IPS-15b (cell line): ENCODE results near the gene ZNF37A.
"Not testable (repeated sequence)": the region's sequence is repeated elsewhere in the genome, so short reads cannot be mapped to it uniquely, and the experiment has no call there.

ENCODE experiments used
- H3K27me3 ChIP-seq: one replicate; pipeline ENCODE4 v1.6.1; 2013; ENCODE audit warnings: low read length; ENCODE audit not compliant: control insufficient read depth, insufficient read depth
- H3K36me3 ChIP-seq: one replicate; pipeline ENCODE4 v1.6.1; 2013; ENCODE audit warnings: low read length; ENCODE audit not compliant: control insufficient read depth, insufficient read depth
- H3K4me1 ChIP-seq: one replicate; pipeline ENCODE4 v1.6.1; 2013; ENCODE audit warnings: mild to moderate bottlenecking, low read length; ENCODE audit not compliant: control insufficient read depth, insufficient read depth
- H3K4me3 ChIP-seq: one replicate; pipeline ENCODE4 v1.5.1; 2013; ENCODE audit warnings: low read depth, low read length
- H3K9ac ChIP-seq: one replicate; pipeline ENCODE4 v1.6.1; 2013; ENCODE audit warnings: low read depth, mild to moderate bottlenecking, low read length
- H3K9me3 ChIP-seq: one replicate; pipeline ENCODE4 v1.6.1; 2013; ENCODE audit warnings: mild to moderate bottlenecking, low read length; ENCODE audit not compliant: control insufficient read depth, insufficient read depth

Gene ZNF37A

GRCh38 chr10:38094158-38094926 is at the start of gene ZNF37A:
ZNF37A (plus strand) TSS chr10:38094337; CDS start chr10:38096618, 2,281 bp downstream.
- H3K4me3 ChIP-seq: peak within 1 kb of the TSS; percentile 58
- H3K36me3 ChIP-seq: peaks cover 2% of the 10 kb centered on the region
- no peaks in the 10 kb centered on the region for H3K4me1 ChIP-seq
- no peak within 1 kb of the TSS for H3K9ac ChIP-seq
- peaks cover 11% of the 10 kb centered on the region for H3K9me3 ChIP-seq
- no peaks in the 10 kb centered on the region for H3K27me3 ChIP-seq

DNA sequence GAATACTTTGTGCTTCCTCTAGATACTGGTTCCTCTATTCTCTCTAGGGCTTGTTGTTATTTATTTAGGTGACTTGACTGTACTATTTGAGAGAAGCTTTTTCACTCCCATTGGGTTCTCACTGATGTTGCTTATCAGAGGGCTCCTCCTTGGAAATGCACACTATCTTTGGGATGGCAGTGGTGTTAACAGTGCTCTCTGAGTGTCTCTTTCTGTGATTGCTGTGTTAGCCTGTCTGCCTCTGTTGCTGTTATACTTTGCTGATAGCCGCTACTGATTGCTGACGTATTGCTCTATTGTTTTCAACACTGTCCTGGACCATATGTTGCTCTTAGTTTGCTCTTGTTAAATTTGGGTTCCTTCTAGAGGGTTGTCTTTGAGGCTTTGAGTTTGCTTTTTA is 49.0 kb upstream of the ZNF37A start:
- no peak overlapping the region for H3K9ac ChIP-seq
- H3K4me3 ChIP-seq: no peak overlapping the region
- H3K4me1 ChIP-seq: no peaks in the 10 kb centered on the region
- no peaks in the 10 kb centered on the region for H3K27me3 ChIP-seq
- peaks cover 2% of the 10 kb centered on the region for H3K36me3 ChIP-seq
- H3K9me3 ChIP-seq: no peaks in the 10 kb centered on the region

GRCh38 chr10:38047666-38048065 is 46.5 kb upstream of the ZNF37A start:
- Histone ChIP-seq H3K9me3 (no peaks in the 10 kb centered on the region), H3K36me3 (peaks cover 2% of the 10 kb centered on the region), H3K27me3 (no peaks in the 10 kb centered on the region), H3K9ac (no peak overlapping the region), H3K4me3 (no peak overlapping the region), H3K4me1 (no peaks in the 10 kb centered on the region)

GRCh38 chr10:38050212-38050611 is 43.9 kb upstream of the ZNF37A start:
- no peaks in the 10 kb centered on the region for H3K4me1 ChIP-seq
- no peak overlapping the region for H3K9ac ChIP-seq
- peaks cover 12% of the 10 kb centered on the region for H3K9me3 ChIP-seq
- no peak overlapping the region for H3K4me3 ChIP-seq
- no peaks in the 10 kb centered on the region for H3K27me3 ChIP-seq
- H3K36me3 ChIP-seq: peaks cover 2% of the 10 kb centered on the region

DNA sequence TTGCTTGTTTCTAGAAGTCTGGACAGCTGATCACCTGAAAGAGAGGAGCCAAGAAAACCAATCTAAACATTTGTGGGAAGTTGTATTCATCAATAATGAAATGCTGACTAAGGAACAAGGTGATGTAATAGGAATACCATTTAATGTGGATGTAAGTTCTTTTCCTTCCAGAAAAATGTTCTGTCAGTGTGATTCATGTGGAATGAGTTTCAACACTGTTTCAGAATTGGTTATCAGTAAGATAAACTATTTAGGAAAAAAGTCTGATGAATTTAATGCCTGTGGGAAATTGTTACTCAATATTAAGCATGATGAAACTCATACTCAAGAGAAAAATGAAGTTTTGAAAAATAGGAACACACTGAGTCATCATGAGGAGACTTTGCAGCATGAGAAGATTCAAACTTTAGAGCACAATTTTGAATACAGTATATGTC is 39.8 kb upstream of the ZNF37A start:
- no peaks in the 10 kb centered on the region for H3K27me3 ChIP-seq
- H3K9ac ChIP-seq: no peak overlapping the region
- no peaks in the 10 kb centered on the region for H3K4me1 ChIP-seq
- peaks cover 24% of the 10 kb centered on the region for H3K9me3 ChIP-seq
- H3K4me3 ChIP-seq: no peak overlapping the region
- peaks cover 2% of the 10 kb centered on the region for H3K36me3 ChIP-seq

GRCh38 chr10:38055274-38055894 is 38.8 kb upstream of the ZNF37A start:
- not testable (repeated sequence) for H3K27me3 ChIP-seq, H3K9ac ChIP-seq, H3K4me3 ChIP-seq, H3K4me1 ChIP-seq, H3K36me3 ChIP-seq
- H3K9me3 ChIP-seq: peaks cover 24% of the 10 kb centered on the region

- not testable (repeated sequence) for H3K4me1 ChIP-seq, H3K36me3 ChIP-seq, H3K27me3 ChIP-seq, H3K4me3 ChIP-seq, H3K9ac ChIP-seq
- H3K9me3 ChIP-seq: peaks cover 18% of the 10 kb centered on the region
These were observed 24.5 kb upstream of the ZNF37A start for GRCh38 chr10:38069663-38070062.

DNA sequence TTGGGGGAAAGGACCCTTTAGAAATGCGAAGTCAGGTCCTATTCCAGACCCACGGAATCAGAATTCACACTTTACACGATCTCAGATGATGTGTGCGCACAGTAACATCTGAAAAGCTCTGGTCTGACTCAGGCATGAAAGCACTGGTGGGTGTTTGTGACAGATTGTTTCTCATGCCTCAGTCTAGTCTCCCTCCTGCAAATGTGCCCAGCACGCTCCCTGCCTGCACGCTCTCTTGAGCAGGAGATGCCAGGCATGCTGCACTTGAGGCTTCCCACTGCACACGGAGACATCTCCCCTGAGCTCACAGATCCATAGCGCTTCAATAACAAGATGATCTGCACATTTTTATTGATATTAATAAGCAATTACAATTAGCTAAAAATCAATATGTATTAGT is 23.6 kb upstream of the ZNF37A start:
- Histone ChIP-seq H3K9me3 (peaks cover 23% of the 10 kb centered on the region), H3K36me3 (no peaks in the 10 kb centered on the region), H3K27me3 (no peaks in the 10 kb centered on the region), H3K9ac (no peak overlapping the region), H3K4me1 (no peaks in the 10 kb centered on the region), H3K4me3 (no peak overlapping the region)

DNA sequence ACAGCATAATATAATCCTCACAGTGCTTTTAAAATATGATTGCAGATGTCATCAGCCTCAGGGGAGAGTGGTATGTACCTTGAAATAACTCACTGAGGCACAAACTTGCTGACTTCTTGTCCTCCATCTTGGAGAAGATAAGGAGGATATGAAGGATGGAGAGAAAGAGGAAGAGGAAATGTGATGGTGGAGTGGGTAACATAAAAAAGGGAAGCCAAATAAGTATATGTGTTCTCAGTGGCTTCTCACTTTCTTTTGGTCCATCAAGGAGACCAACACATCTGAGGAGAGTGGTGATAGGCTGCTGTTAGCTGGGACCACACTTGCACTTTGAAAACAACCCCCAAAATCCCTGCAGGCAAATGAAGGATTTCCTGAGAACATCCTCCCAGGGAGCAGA is 21.6 kb upstream of the ZNF37A start:
- no peak overlapping the region for H3K4me3 ChIP-seq
- H3K4me1 ChIP-seq: no peaks in the 10 kb centered on the region
- H3K27me3 ChIP-seq: no peaks in the 10 kb centered on the region
- H3K9me3 ChIP-seq: peaks cover 18% of the 10 kb centered on the region
- H3K9ac ChIP-seq: no peak overlapping the region
- H3K36me3 ChIP-seq: no peaks in the 10 kb centered on the region

- Histone ChIP-seq H3K36me3 (no peaks in the 10 kb centered on the region), H3K4me1 (no peaks in the 10 kb centered on the region), H3K27me3 (no peaks in the 10 kb centered on the region), H3K9ac (no peak overlapping the region), H3K4me3 (no peak overlapping the region), H3K9me3 (peaks cover 23% of the 10 kb centered on the region)
These were observed 17.4 kb upstream of the ZNF37A start for GRCh38 chr10:38076687-38077086.

DNA sequence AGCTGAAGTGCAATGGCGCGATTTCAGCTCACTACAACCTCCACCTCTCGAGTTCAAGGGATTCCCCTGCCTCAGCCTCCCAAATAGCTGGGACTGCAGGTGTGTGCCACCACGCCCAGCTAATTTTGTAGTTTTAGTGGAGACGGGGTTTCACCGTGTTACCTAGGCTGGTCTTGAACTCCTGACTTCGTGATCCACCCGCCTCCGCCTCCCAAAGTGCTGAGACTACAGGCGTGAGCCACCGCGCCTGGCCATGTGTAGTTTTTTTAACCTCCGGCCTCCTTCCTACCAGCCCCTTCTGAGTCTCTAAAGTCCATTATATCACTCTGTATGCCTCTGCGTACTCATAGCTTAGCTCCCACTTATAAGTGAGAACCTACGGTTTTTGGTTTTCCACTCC is 819 bp upstream of the ZNF37A start:
- not testable (repeated sequence) for H3K36me3 ChIP-seq, H3K9ac ChIP-seq, H3K4me1 ChIP-seq, H3K27me3 ChIP-seq
- Histone ChIP-seq H3K9me3 (peaks cover 11% of the 10 kb centered on the region), H3K4me3 (peak overlapping the region; percentile 58)

DNA sequence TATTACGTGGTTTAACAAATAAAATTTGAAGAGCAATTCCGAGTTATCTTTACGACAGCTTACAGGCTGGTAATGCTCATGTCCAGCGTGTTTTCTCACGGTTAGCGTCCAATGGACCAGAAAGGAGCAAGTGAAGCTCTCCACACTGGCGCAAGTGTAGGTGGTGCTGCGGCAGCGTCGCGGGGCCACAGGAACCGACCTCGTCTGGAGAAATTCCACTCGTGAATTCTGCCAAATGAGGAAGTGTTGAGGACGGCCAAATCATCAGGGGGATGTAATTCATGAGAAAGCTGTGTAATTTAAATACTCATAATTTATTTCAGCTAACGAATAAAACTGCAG is 350 bp upstream of the ZNF37A start:
- Histone ChIP-seq H3K4me1 (no peaks in the 10 kb centered on the region), H3K36me3 (peaks cover 2% of the 10 kb centered on the region), H3K27me3 (no peaks in the 10 kb centered on the region), H3K9ac (no peak overlapping the region), H3K9me3 (peaks cover 11% of the 10 kb centered on the region), H3K4me3 (peak overlapping the region; percentile 58)
